Ectodermal cell (in vitro differentiated cells): Measurements from ENCODE around the gene FOXA3.
"Not testable (repeated sequence)": the region's sequence is repeated elsewhere in the genome, so short reads cannot be mapped to it uniquely, and the experiment has no call there.

Experiments used
- H3K27ac ChIP-seq: 2 replicates; pipeline ENCODE4 v1.7.0; 2013; ENCODE audit warnings: mild to moderate bottlenecking, low read depth, low read length; ENCODE audit not compliant: insufficient read depth, poor library complexity, severe bottlenecking
- H3K27me3 ChIP-seq: 2 replicates; pipeline ENCODE4 v1.7.0; 2013; ENCODE audit warnings: mild to moderate bottlenecking, low read length; ENCODE audit not compliant: insufficient read depth, control insufficient read depth, poor library complexity, severe bottlenecking
- H3K36me3 ChIP-seq: one replicate; pipeline ENCODE4 v1.7.0; 2013; ENCODE audit warnings: low read length; ENCODE audit not compliant: control insufficient read depth, insufficient read depth
- H3K4me1 ChIP-seq: one replicate; pipeline ENCODE4 v1.7.0; 2013; ENCODE audit warnings: low read length; ENCODE audit not compliant: control insufficient read depth, insufficient read depth
- H3K4me3 ChIP-seq: 2 replicates; pipeline ENCODE4 v1.7.0; 2013; ENCODE audit warnings: low read depth, low read length, control low read depth; ENCODE audit not compliant: insufficient read depth
- H3K9me3 ChIP-seq: 2 replicates; pipeline ENCODE4 v1.7.0; 2013; ENCODE audit warnings: mild to moderate bottlenecking, low read length, moderate library complexity; ENCODE audit not compliant: control insufficient read depth
- WGBS, 2 experiments: methylation state at CpG; one replicate each; pipeline ENCODE4 v1.1.7; 2013; ENCODE audit warnings: missing lambda C conversion rate in 2 of 2; 5-methylcytosine and 5-hydroxymethylcytosine counted together

Gene FOXA3

DNA sequence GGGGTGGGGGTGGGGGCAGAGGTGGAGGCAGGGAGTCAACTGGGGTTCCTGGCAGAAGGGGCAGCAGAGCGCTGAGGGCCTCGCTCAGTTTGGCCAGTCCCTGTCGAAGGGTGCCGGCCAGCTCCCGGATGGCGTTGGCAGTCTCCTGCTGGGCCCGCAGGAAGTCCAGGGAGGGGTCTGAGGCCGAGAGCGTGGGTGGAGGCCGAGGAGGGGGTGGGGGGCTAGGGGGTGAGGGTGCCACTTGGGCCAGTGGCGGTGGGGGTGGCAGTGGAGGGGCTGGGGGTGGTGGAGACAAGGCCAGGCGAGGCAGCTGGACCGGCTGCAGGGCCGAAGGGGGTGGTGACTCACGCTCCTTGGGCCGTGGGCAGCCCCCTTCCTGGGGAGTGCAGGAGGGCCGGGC lies 26.8 kb downstream of the FOXA3 start:
- WGBS, 2 experiments = 83 to 93% methylated on average over 17 of the region's 17 CpGs
- H3K4me3 ChIP-seq = no peak overlapping the region
- H3K4me1 ChIP-seq = no peaks in the 10 kb centered on the region
- H3K9me3 ChIP-seq = no peaks in the 10 kb centered on the region
- H3K27ac ChIP-seq = no peak overlapping the region
- H3K27me3 ChIP-seq = no peaks in the 10 kb centered on the region
- H3K36me3 ChIP-seq = no peaks in the 10 kb centered on the region

DNA sequence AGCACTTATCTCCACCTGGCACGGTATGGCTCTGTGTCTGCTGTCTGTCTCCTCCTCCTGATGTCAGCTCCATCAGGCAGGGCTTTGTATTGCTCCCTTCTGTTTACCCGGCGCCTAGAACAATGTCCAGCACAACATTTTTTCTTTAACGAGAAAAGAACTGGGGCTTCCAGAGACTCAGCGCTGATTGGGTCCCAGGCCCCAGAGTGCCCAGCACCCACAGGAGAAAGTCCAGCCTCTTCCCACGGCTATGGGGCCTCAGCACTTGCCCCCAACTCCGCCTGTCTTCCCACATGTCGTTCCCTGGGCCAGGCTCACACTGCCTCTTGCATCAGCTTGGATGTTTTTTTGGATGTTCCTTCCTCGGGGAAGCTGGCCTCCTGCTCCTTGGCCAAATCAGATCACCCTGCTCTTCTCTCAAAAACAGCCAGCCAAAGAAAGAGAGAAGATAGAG lies 31.4 kb downstream of the FOXA3 start:
- WGBS, 2 experiments = 92% methylated on average over 9 of the region's 9 CpGs
- Histone ChIP-seq H3K4me3 (no peak overlapping the region), H3K27me3 (peaks cover 6% of the 10 kb centered on the region), H3K9me3 (no peaks in the 10 kb centered on the region), H3K27ac (no peak overlapping the region), H3K36me3 (peaks cover 13% of the 10 kb centered on the region), H3K4me1 (no peaks in the 10 kb centered on the region)

DNA sequence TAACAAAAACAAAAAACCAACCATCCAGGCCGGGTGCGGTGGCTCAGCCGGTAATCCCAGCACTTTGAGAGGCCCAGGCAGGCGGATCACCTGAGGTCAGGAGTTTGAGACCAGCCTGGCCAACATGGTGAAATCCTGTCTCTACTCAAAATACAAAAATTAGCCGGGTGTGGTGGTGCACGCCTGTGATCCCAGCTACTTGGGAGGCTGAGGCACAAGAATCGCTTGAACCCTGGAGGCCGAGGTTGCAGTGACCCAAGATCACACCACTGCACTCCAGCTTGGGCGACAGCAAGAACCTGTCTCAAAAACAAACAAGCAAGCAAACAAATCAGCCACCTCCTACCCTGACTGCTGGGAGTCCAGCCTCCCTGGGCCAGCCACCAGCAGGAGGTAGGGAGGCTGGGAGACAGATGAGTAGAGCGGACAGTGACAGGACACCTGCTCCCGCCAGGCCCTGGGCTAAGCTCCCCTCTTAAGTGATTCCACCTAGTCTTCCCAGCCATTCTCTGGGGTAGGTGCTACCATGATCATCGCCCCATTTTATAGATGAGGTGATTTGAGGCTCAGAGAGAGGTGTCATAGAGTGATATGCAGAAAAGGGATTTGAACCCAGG lies 32.0 kb downstream of the FOXA3 start:
- H3K9me3 ChIP-seq, H3K27ac ChIP-seq, H3K4me3 ChIP-seq, H3K4me1 ChIP-seq: not testable (repeated sequence)
- WGBS, 2 experiments = 95 to 96% methylated on average over 12 of the region's 12 CpGs
- H3K27me3 ChIP-seq = peaks cover 11% of the 10 kb centered on the region
- peaks cover 15% of the 10 kb centered on the region for H3K36me3 ChIP-seq

DNA sequence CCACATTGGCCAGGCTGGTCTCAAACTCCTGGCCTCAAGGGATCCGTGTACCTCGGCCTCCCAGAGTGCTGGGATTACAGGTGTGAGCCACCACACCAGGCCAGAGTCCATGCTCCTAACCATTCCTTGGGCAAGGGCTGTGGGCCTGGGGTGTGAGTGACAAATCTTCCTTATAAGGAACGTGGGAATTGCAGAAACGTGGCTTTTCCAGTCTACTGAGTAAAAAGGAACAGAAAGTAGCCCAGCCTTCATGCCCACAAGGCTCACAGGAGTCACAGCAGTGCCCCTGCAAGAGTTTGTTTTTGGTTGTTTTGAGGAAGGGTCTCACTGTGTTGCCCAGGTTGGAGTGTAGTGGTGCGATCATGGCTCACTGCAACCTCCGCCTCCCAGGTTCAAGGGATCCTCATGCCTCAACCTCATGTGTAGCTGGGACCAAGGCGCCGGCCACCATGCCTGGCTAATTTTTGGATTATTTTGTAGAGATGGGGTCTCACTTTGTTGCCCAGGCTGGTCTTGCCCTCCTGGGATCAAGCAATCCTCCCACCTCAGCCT lies 33.2 kb downstream of the FOXA3 start:
- Histone ChIP-seq H3K4me1 (no peaks in the 10 kb centered on the region), H3K27ac (no peak overlapping the region), H3K9me3 (no peaks in the 10 kb centered on the region), H3K27me3 (peaks cover 24% of the 10 kb centered on the region), H3K4me3 (no peak overlapping the region), H3K36me3 (peaks cover 15% of the 10 kb centered on the region)
- WGBS, 2 experiments = 90 to 96% methylated on average over 8 of the region's 8 CpGs

DNA sequence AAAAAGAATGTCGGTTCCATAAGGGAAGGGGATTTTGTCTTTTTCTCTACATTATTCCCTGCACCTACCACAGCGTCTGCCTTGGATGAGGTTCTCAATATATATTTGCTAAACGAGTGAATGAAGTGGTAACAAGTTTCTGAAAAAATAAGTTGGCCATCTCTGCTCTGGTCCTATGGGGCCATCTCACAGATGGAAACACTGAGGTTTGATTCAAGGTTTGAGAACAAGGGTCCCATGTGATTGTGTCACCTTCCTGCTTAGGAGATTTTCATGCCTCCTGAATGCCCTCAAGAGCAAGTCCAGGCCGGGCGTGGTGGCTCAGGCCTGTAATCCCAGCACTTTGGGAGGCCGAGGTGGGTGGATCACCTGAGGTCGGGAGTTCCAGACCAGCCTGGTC lies 35.1 kb downstream of the FOXA3 start:
- Histone ChIP-seq H3K27ac (no peak overlapping the region), H3K4me3 (no peak overlapping the region), H3K27me3 (peaks cover 24% of the 10 kb centered on the region), H3K36me3 (peaks cover 15% of the 10 kb centered on the region), H3K4me1 (no peaks in the 10 kb centered on the region), H3K9me3 (no peaks in the 10 kb centered on the region)
- WGBS, 2 experiments = 97 to 98% methylated on average over 7 of the region's 7 CpGs

DNA sequence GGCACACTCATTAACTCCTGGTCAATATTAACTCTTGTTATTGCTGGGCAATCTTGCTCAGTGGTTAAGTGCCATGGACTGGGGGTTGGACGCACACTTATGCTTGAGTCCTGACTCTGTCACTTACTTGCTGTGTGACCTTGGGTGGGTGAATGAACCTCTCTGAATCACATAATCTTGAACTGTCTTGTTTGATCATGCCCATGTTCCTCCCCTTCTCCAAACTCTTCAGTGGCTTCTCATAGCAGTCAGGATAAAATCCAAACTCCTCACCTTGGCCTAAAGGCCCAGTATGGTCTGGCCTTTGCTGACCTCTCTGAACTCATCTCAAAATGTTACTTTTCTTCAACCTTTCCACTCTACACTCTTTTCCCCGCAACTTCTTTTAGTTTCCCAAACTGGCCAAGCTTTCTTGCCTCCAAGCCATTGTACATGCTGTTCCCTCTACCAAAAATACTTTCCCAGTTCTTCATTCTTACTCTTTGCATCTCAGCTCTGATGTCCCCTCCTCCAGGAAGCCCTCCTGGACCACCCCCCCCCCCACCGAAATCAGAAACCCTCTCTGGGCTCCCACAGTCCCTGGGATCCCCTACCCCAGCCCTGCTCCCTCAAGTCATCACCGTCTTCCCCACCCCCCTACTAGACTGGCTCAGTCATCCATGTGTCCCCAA lies 35.9 kb downstream of the FOXA3 start:
- 91 to 96% methylated on average over 3 to 4 of the region's 4 CpGs for WGBS, 2 experiments
- no peaks in the 10 kb centered on the region for H3K9me3 ChIP-seq
- H3K27ac ChIP-seq = no peak overlapping the region
- H3K4me1 ChIP-seq = no peaks in the 10 kb centered on the region
- peaks cover 15% of the 10 kb centered on the region for H3K36me3 ChIP-seq
- H3K27me3 ChIP-seq = peaks cover 24% of the 10 kb centered on the region
- H3K4me3 ChIP-seq = no peak overlapping the region

DNA sequence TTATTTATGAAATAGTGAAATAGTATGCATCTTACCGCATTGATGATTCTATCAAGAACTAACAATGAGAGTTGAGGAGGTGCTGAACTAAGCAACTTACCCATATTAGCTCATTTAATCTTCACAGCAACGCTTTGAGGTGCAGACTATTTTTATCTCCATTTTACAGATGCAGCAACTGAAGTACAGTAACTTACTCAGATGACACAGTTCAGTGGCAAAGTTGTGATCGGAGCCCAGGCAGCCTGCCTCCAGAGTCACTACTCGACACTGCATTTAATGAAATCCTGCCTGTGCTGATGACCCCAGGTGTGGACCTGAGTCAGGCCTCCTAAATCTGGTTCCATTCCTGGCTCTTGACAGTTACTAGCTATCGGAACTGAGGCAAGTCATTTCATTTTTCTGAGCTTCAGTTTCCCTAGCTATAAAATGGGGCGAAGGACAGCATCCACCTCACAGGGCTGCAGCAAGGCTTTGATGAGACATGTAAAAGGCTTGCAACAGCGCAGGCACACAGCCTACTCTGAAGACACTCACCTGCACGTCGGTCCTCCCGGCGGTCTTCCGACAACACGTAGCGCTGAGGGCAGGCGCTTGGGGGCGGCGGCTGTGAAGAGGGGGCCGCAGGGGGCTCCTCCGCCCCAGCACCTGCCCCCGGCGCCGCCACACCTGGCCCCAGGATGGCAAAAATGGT lies 36.8 kb downstream of the FOXA3 start:
- 32 to 34% methylated on average over 22 of the region's 22 CpGs for WGBS, 2 experiments
- H3K4me3 ChIP-seq = peak overlapping the region; percentile 49
- H3K27ac ChIP-seq = no peak overlapping the region
- no peaks in the 10 kb centered on the region for H3K4me1 ChIP-seq
- H3K9me3 ChIP-seq = no peaks in the 10 kb centered on the region
- peaks cover 24% of the 10 kb centered on the region for H3K27me3 ChIP-seq
- peaks cover 15% of the 10 kb centered on the region for H3K36me3 ChIP-seq

DNA sequence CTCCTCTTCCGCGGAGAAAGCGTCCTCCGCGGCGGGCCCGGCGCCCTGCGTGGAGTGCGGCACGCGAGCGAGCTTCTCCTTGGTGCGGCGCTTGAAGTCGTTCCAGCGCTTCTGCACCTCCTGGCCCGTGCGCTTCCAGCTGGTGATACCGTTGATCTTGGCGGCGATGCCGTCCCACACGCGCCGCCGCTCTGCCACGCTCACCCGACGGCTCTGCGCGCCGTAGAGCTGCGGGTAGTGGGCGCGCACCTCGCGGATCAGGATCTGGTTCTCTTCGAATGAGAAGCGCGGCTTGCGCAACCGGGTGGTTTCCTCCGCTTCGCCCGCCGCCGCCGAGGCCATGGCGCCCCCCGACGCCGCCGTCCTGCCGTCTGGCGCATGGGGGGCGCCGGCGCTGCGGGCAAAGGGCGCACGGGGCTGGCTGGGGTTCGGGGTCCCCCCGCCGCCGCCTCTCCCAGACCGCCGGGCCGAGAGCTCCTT lies 37.3 kb downstream of the FOXA3 start:
- no peak overlapping the region for H3K27ac ChIP-seq
- H3K4me1 ChIP-seq = no peaks in the 10 kb centered on the region
- 2% methylated on average over 69 of the region's 69 CpGs for WGBS, 2 experiments
- peaks cover 15% of the 10 kb centered on the region for H3K36me3 ChIP-seq
- peak overlapping the region; percentile 49 for H3K4me3 ChIP-seq
- no peaks in the 10 kb centered on the region for H3K9me3 ChIP-seq
- H3K27me3 ChIP-seq = peaks cover 24% of the 10 kb centered on the region

DNA sequence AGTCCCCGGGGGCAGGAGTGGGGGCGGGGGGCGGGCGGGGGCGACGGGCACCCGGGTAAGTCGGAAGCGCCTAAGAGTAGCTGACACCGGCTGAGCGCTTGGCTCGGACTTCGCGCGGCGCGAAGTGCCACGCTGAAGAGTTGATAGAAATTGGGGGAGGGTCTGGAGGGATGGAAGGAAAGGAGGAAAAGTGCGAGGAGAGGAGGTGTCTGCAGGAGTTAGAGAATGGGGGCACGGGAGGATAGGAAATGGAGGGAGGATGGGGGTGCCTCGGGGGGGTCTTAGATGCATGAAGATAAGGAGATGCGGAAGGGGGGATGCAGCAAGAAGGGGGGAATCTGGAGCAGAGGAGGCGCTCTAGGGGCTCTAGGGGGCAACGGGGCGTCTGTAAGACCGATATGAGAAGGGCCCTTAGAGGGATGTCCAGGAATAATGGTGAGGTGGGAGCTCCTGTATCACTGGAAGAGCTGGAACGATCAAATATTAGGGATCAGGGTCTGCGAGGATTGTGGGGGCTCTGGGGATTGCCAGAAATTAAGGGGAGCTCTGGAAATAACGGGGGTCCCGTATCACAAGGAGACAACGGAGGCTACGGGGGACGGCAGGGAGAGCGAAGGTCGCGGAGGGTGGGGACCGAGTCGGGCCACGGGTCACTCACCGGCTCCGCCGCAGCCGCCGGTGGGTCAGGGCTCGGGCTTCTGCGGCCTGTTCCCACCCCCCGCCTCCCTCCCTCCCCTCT lies 38.0 kb downstream of the FOXA3 start, which contains the start of gene MYPOP:
MYPOP (minus strand) TSS at position 702 of the 739 bp plus-strand sequence. CDS start 840 bp downstream, outside the sequence.
- Histone ChIP-seq H3K27ac (peak within 1 kb of the TSS; percentile 45), H3K27me3 (peaks cover 24% of the 10 kb centered on the region), H3K36me3 (peaks cover 15% of the 10 kb centered on the region), H3K9me3 (no peaks in the 10 kb centered on the region), H3K4me1 (no peaks in the 10 kb centered on the region), H3K4me3 (peak within 1 kb of the TSS; percentile 57)
- WGBS, 2 experiments = 1% methylated on average over 47 of the region's 47 CpGs
